RPMI8226 (cell line): Measurements from ENCODE around the gene GLB1L3.

Source experiments
- DNase-seq: peaks from one replicate; pipeline ENCODE4 v3.0.0-alpha.2; 2015

GLB1L3 gene

GRCh38 chr11:134275534-134276395 lies at the start of gene GLB1L3:
TSS of gene GLB1L3 (plus strand) at chr11:134276379. CDS start at chr11:134276741, 362 bp downstream.
- peak; percentile 9 for DNase-seq

- no peak for DNase-seq
Observed at GRCh38 chr11:134226806-134227325, 49.3 kb upstream of the GLB1L3 start.

GRCh38 chr11:134228625-134229024 lies 47.6 kb upstream of the GLB1L3 start:
- DNase-seq: no peak

- DNase-seq: no peak
Observed at GRCh38 chr11:134229126-134229790, 46.9 kb upstream of the GLB1L3 start.

GRCh38 chr11:134230339-134230738 lies 45.8 kb upstream of the GLB1L3 start:
- no peak for DNase-seq

GRCh38 chr11:134231958-134232659 lies 44.1 kb upstream of the GLB1L3 start:
- DNase-seq: no peak

- no peak for DNase-seq
Observed at GRCh38 chr11:134233729-134234179, 42.4 kb upstream of the GLB1L3 start.

- no peak for DNase-seq
Observed at GRCh38 chr11:134235399-134235798, 40.8 kb upstream of the GLB1L3 start.

GRCh38 chr11:134236834-134237556 lies 39.2 kb upstream of the GLB1L3 start:
- DNase-seq: no peak

- no peak for DNase-seq
Observed at GRCh38 chr11:134237557-134237922, 38.6 kb upstream of the GLB1L3 start.

- no peak for DNase-seq
Observed at GRCh38 chr11:134238956-134239355, 37.2 kb upstream of the GLB1L3 start.

GRCh38 chr11:134240592-134240991 lies 35.6 kb upstream of the GLB1L3 start:
- DNase-seq: no peak

- DNase-seq: no peak
Observed at GRCh38 chr11:134242376-134242775, 33.8 kb upstream of the GLB1L3 start.

GRCh38 chr11:134243913-134244312 lies 32.3 kb upstream of the GLB1L3 start:
- DNase-seq: no peak

- DNase-seq: peak; percentile 11
Observed at GRCh38 chr11:134244593-134244992, 31.6 kb upstream of the GLB1L3 start.

- no peak for DNase-seq
Observed at GRCh38 chr11:134245434-134245833, 30.7 kb upstream of the GLB1L3 start.

GRCh38 chr11:134246100-134246499 lies 30.1 kb upstream of the GLB1L3 start:
- DNase-seq: no peak

- no peak for DNase-seq
Observed at GRCh38 chr11:134246678-134247077, 29.5 kb upstream of the GLB1L3 start.

- no peak for DNase-seq
Observed at GRCh38 chr11:134248910-134249480, 27.2 kb upstream of the GLB1L3 start.

GRCh38 chr11:134250246-134250645 lies 25.9 kb upstream of the GLB1L3 start:
- DNase-seq: no peak

- DNase-seq: no peak
Observed at GRCh38 chr11:134250675-134251074, 25.5 kb upstream of the GLB1L3 start.
